ENCODE results near the gene TMEM95. TPM values are rescaled to one million over a fixed set of nuclear protein-coding genes. Genes with fewer than 3 reads are reported as not detected.

TMEM95 gene
- total and polyA plus RNA-seq, 2 experiments from 2014 or later: not detected

DNA sequence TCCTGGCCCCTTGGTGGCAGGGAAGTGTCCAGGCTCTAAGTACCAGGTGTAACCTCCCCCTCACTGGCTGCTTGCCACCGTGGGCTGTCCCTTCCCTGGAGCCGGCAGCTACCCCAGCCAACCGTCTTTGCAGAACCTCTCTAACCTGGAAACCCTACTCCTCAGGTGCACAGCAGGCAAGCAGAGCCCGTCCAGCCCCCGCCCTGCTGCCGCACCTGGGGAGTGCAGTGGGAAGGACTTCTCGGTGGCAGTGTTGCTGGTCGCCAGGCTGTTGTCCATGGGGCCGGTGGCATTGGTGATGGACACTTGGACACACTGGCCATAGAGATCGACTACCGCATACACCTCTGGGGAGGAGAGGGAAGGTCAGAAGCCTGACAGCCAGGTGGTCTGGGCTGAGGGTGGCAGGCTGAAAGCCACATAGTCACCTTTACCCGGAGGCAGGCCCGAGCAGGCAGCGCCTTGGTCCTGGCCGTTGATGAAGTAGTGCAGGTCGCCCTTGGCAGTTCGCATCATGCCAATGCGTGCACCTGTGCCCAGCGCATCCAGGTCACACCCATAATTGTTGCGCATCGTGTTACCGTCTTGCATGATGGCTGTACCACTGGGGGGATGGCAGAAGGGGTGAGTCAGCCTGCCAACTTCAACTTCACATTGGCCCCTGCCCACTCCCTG is 32.3 kb upstream of the TMEM95 start:
- TF ChIP-seq, protein P1, sequence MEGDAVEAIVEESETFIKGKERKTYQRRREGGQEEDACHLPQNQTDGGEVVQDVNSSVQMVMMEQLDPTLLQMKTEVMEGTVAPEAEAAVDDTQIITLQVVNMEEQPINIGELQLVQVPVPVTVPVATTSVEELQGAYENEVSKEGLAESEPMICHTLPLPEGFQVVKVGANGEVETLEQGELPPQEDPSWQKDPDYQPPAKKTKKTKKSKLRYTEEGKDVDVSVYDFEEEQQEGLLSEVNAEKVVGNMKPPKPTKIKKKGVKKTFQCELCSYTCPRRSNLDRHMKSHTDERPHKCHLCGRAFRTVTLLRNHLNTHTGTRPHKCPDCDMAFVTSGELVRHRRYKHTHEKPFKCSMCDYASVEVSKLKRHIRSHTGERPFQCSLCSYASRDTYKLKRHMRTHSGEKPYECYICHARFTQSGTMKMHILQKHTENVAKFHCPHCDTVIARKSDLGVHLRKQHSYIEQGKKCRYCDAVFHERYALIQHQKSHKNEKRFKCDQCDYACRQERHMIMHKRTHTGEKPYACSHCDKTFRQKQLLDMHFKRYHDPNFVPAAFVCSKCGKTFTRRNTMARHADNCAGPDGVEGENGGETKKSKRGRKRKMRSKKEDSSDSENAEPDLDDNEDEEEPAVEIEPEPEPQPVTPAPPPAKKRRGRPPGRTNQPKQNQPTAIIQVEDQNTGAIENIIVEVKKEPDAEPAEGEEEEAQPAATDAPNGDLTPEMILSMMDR (IDR thresholded peaks at IDR 0.05; ENCODE audit: low read depth, low read length): no peak
- Histone ChIP-seq H3K27ac (no peak overlapping the region), H3K27me3 (no peaks in the 10 kb centered on the region), H3K36me3 (peaks cover 46% of the 10 kb centered on the region), H3K4me1 (ENCODE audit: low read depth) (no peaks in the 10 kb centered on the region), H3K9me3 (ENCODE audit: low read depth) (no peaks in the 10 kb centered on the region), H3K4me3 (no peak overlapping the region)
- DNase-seq (ENCODE audit: low read depth in 1 of 2, low spot score in 1 of 2): no peak

DNA sequence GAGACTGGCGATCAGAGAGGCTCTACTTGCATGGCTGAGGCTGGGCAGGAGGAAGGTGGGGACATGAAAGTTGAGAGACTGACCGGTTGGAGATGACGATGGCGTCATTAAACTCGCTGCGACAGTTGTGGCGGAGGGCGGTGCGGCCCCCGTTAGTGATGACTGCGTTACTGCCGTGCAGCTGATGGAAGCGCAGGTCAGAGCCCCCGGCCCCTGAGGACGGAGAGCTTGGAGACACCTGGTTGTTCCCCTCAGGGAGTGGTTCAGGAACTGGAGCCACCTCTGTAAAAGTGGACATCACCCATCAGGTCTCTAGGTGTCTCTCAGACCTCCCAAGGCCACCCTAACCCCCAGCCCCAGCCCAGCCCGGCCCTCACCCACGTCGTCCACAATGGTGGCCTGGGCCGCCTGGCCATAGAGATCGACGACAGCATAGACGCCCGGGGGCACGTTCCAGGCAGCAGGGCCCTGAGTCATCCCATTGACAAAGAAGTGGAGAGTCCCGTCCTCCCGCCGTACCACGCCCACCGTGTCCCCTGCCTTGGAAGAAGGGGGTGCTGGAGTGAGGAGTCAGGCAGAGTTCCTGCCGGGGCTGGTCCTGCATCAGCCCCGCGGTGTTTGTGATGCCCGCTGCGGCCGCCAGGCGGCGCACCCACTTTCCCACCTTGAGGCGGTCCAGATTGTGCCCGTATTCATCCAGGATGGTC is 31.1 kb upstream of the TMEM95 start:
- Histone ChIP-seq H3K9me3 (ENCODE audit: low read depth) (no peaks in the 10 kb centered on the region), H3K27me3 (no peaks in the 10 kb centered on the region), H3K36me3 (peaks cover 36% of the 10 kb centered on the region), H3K4me3 (no peak overlapping the region), H3K4me1 (ENCODE audit: low read depth) (peaks cover 5% of the 10 kb centered on the region), H3K27ac (no peak overlapping the region)
- TF ChIP-seq, protein P1 (IDR thresholded peaks at IDR 0.05; ENCODE audit: low read depth, low read length): peak; percentile 89
- DNase-seq (ENCODE audit: low read depth in 1 of 2, low spot score in 1 of 2): peak; percentile 40 to 53

DNA sequence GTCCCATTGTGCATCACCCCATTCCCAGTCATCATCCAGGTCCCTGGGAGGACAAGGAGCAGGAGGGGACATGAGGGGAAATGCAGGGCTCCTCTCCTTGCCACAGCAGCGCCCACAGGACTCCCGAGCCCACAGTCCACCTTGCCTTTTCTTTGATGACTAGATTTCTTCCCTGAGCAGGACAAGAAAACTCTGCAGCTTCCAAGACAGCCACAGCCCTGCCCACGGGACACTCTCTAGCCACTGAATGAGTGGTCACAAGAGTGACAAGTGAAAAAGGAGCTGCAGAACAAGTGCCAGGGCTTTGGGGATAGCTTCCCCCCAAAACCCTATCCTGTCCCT is 30.5 kb upstream of the TMEM95 start:
- DNase-seq (ENCODE audit: low read depth in 1 of 2, low spot score in 1 of 2): no peak
- H3K27me3 ChIP-seq: no peaks in the 10 kb centered on the region
- H3K9me3 ChIP-seq (ENCODE audit: low read depth): no peaks in the 10 kb centered on the region

DNA sequence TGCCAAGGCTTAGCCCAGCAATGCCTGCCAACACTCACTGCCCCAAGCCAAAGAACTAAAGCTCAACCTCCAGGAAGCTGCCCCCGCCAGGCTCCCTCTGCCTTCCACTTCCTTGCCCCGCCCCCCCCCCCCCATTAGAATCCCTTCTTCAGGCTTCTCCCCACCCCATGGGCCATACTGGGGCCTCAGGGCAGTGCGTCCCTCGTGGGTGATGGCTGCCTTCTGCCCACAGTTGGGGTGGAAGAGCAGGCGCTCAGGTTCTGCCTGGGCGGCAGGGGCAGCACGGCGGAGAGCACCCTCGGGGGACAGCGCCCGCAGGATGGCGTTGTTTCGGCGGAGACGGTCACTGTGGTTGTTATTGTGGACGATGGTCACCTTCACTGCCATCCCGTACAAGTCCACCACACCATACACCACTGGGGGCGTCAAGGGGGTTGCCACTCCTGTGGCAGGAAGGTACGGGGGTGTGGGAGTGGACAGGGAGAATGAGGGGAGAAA is 29.9 kb upstream of the TMEM95 start:
- Histone ChIP-seq H3K27ac (no peak overlapping the region), H3K4me3 (no peak overlapping the region), H3K27me3 (no peaks in the 10 kb centered on the region), H3K4me1 (ENCODE audit: low read depth) (peaks cover 5% of the 10 kb centered on the region), H3K9me3 (ENCODE audit: low read depth) (no peaks in the 10 kb centered on the region), H3K36me3 (peaks cover 35% of the 10 kb centered on the region)
- DNase-seq (ENCODE audit: low read depth in 1 of 2, low spot score in 1 of 2): no peak
- TF ChIP-seq, protein P1 (IDR thresholded peaks at IDR 0.05; ENCODE audit: low read depth, low read length): no peak

More for the DNA sequence above, 30.5 kb upstream of the TMEM95 start:
- TF ChIP-seq, protein P1 (IDR thresholded peaks at IDR 0.05; ENCODE audit: low read depth, low read length): no peak
- Histone ChIP-seq H3K4me1 (ENCODE audit: low read depth) (peaks cover 5% of the 10 kb centered on the region), H3K36me3 (peaks cover 35% of the 10 kb centered on the region), H3K4me3 (no peak overlapping the region), H3K27ac (no peak overlapping the region)

DNA sequence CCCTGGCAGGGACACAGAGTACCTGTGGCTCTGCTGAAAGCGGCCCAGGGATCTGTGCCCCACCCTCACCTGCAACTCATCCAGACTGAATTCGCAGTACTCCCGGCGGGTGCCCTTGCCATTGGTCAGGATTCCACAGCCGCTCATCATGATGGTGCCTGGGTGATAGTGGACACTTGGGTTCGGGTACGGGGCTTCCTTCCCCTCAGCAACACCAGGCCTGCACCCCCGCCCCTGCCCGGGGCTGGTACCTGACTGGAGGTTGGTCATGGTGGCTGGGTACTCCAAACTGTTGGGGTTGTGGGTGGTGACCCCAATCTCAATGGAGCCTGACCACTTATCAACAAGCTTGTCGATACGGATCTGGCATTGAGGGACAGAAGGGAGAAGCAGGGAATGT is 28.8 kb upstream of the TMEM95 start:
- peaks cover 28% of the 10 kb centered on the region for H3K36me3 ChIP-seq
- TF ChIP-seq, protein P1 (IDR thresholded peaks at IDR 0.05; ENCODE audit: low read depth, low read length): no peak

More for the DNA sequence above, 28.8 kb upstream of the TMEM95 start:
- DNase-seq (ENCODE audit: low read depth in 1 of 2, low spot score in 1 of 2): no peak
- H3K4me1 ChIP-seq (ENCODE audit: low read depth): peaks cover 5% of the 10 kb centered on the region
- no peak overlapping the region for H3K4me3 ChIP-seq
- no peaks in the 10 kb centered on the region for H3K9me3 ChIP-seq (ENCODE audit: low read depth)
- H3K27ac ChIP-seq: no peak overlapping the region
- H3K27me3 ChIP-seq: no peaks in the 10 kb centered on the region

Measured in cardiac muscle cell (in vitro differentiated cells and primary cell).